GM12872 (cell line): ENCODE data around the gene COIL.

ENCODE experiments used
- CTCF ChIP-seq: IDR thresholded peaks from 3 replicates; pipeline ENCODE4 v1.5.1; 2011; ENCODE audit warnings: low read depth, mild to moderate bottlenecking, low read length, moderate library complexity; ENCODE audit not compliant: insufficient read depth

Gene COIL

GRCh38 chr17:56896968-56897359 lies 63.9 kb downstream of the COIL start:
- no peak for TF ChIP-seq CTCF

GRCh38 chr17:56896217-56896967 lies 64.5 kb downstream of the COIL start:
- no peak for TF ChIP-seq CTCF

- TF ChIP-seq CTCF = no peak
Measured at GRCh38 chr17:56894859-56895455, 65.9 kb downstream of the COIL start.

GRCh38 chr17:56893503-56893902 lies 67.3 kb downstream of the COIL start:
- TF ChIP-seq CTCF = no peak

GRCh38 chr17:56892333-56892732 lies 68.5 kb downstream of the COIL start:
- no peak for TF ChIP-seq CTCF

GRCh38 chr17:56891751-56892150 lies 69.1 kb downstream of the COIL start:
- TF ChIP-seq CTCF = peak; percentile 68

GRCh38 chr17:56890906-56891674 lies 69.8 kb downstream of the COIL start:
- no peak for TF ChIP-seq CTCF
